HepG2 (cell line): Measurements from ENCODE around the gene COL9A2. TPM values are rescaled to one million over a fixed set of nuclear protein-coding genes. Genes with fewer than 3 reads are reported as not detected.

Experiments
- ATAC-seq: fragments of 200-7000 bp; cut with Tn5 transposase; 3 replicates; pipeline ENCODE4 v1.9.1; 2020; ENCODE audit warnings: mild to moderate bottlenecking, moderate library complexity
- BruUV-seq: library from RNA; stranded (reverse); fragments of 400-500 nt; replicated peaks from 2 replicates; lab custom pipeline; 2021; lab: Mats Ljungman, UMichigan
- CTCF ChIA-PET: fragments of 300-600 bp; formaldehyde crosslinking; extraction: SDS; loops from one replicate; lab custom pipeline; 2021; ENCODE audit warnings: low total read pairs, inconsistent platforms, low intra/inter-chr PET ratio; lab: Yijun Ruan, JAX
- POLR2A ChIA-PET: fragments of 350-600 bp; sonication (Branson Sonifier 250); formaldehyde crosslinking; loops from one replicate; lab custom pipeline; 2020; ENCODE audit warnings: antibody characterized with exemption, inconsistent platforms; lab: Yijun Ruan, JAX
- DNase-seq: peaks from one replicate; pipeline ENCODE4 v3.0.0-alpha.2; 2015; ENCODE audit warnings: low spot score
- FAIRE-seq: peaks from 3 replicates; lab custom pipeline; 2011; peaks lifted over from hg19 to GRCh38; lab: Jason Lieb, UNC
- H2AFZ ChIP-seq: one replicate; pipeline ENCODE4 v1.6.1; 2011; ENCODE audit warnings: low read length, inconsistent platforms
- H3K27ac ChIP-seq: fragments of 300-600 bp; 3 replicates; pipeline ENCODE4 v1.8.0; 2011; ENCODE audit warnings: mixed run types, mild to moderate bottlenecking, mixed read lengths, low read length, inconsistent platforms; ENCODE audit not compliant: insufficient read depth; ENCODE audit errors: extremely low read length
- H3K27me3 ChIP-seq, 2 experiments: fragments of 200-600 bp in 1 of 2; 2 replicates in 1 of 2; 3 replicates in 1 of 2; pipeline versions ENCODE4 v1.6.0 to v1.8.0; 2011; ENCODE audit warnings: low read length in 2 of 2, mild to moderate bottlenecking in 2 of 2, moderate library complexity in 2 of 2, inconsistent platforms in 1 of 2; ENCODE audit not compliant: insufficient read depth in 2 of 2, control insufficient read depth in 1 of 2
- H3K36me3 ChIP-seq, 2 experiments: fragments of 200-600 bp in 1 of 2; replicated peaks in 1 of 2; 2 replicates in 1 of 2; 3 replicates in 1 of 2; pipeline versions ENCODE4 v1.5.1 to v1.8.0; 2011; ENCODE audit warnings: low read length in 2 of 2, inconsistent platforms in 1 of 2; ENCODE audit not compliant: insufficient read depth in 2 of 2, control insufficient read depth in 1 of 2
- H3K4me1 ChIP-seq: 2 replicates; pipeline ENCODE4 v1.5.1; 2012; ENCODE audit warnings: low read length, inconsistent platforms; ENCODE audit not compliant: insufficient read depth
- H3K4me2 ChIP-seq: 2 replicates; pipeline ENCODE4 v1.6.0; 2011; ENCODE audit warnings: low read depth, low read length, inconsistent platforms
- H3K4me3 ChIP-seq, 3 experiments: fragments of 200-600 bp in 1 of 3; sonication (generic), shearing (Covaris generic) in 1 of 3; replicated peaks in 1 of 3; 2 replicates each; pipeline ENCODE4 v1.5.1; 2011 to 2016; ENCODE audit warnings: low read length in 3 of 3, inconsistent platforms in 2 of 3, low read depth in 2 of 3, mild to moderate bottlenecking in 2 of 3, control low read depth in 1 of 3, mixed read lengths in 1 of 3; ENCODE audit not compliant: insufficient read depth in 1 of 3
- H3K79me2 ChIP-seq: one replicate; pipeline ENCODE4 v1.6.1; 2011; ENCODE audit warnings: low read length, inconsistent platforms; ENCODE audit not compliant: insufficient read depth
- H3K9ac ChIP-seq: 2 replicates; pipeline ENCODE4 v1.6.0; 2011; ENCODE audit warnings: mild to moderate bottlenecking, low read depth, low read length, inconsistent platforms; ENCODE audit not compliant: insufficient read depth
- H3K9me3 ChIP-seq: 2 replicates; pipeline ENCODE4 v1.5.1; 2012; ENCODE audit warnings: mild to moderate bottlenecking, low read length
- H4K20me1 ChIP-seq: 2 replicates; pipeline ENCODE4 v1.6.0; 2011; ENCODE audit warnings: inconsistent platforms, mild to moderate bottlenecking, low read length, moderate library complexity; ENCODE audit not compliant: insufficient read depth
- GMEB2 ChIP-seq: IDR thresholded peaks from 2 replicates; pipeline ENCODE4 v1.6.1; 2016; ENCODE audit warnings: missing biosample characterization, missing genetic modification reagents, low read depth
- HNRNPL ChIP-seq: fragments of 200-400 bp; formaldehyde crosslinking; IDR thresholded peaks from 2 replicates; pipeline ENCODE4 v1.6.1; 2017; ENCODE audit warnings: mild to moderate bottlenecking, low read depth, low read length
- KLF12 ChIP-seq: sonication (generic); formaldehyde crosslinking; IDR thresholded peaks from 2 replicates; pipeline ENCODE4 v1.4.0; 2020; ENCODE audit warnings: missing genetic modification reagents, borderline replicate concordance
- KMT2A ChIP-seq: sonication (generic); formaldehyde crosslinking; IDR thresholded peaks from 2 replicates; pipeline ENCODE4 v1.4.0; 2020; ENCODE audit warnings: missing genetic modification reagents
- RFXANK ChIP-seq: IDR thresholded peaks from 2 replicates; pipeline ENCODE4 v1.6.1; 2016
- THAP7 ChIP-seq: sonication (generic); formaldehyde crosslinking; IDR thresholded peaks from 2 replicates; pipeline ENCODE4 v1.8.1; 2023; ENCODE audit warnings: mild to moderate bottlenecking, missing genetic modification reagents
- WGBS: methylation state at CpG from one replicate; pipeline ENCODE4 v1.1.6; 2017; ENCODE audit warnings: low lambda C conversion rate; 5-methylcytosine and 5-hydroxymethylcytosine counted together
- in situ Hi-C: cut with HindIII; loops from 2 replicates; pipeline ENCODE4 v1.10.0; 2017; ENCODE audit warnings: low pct_unique_long_range_greater_than_20kb; ENCODE audit not compliant: extremely low pct_ligation_motif_present
- intact Hi-C: fragments of 100-400 bp; cut with micrococcal nuclease; formaldehyde crosslinking; loops from one replicate; pipeline ENCODE4 v1.10.0; 2022; ENCODE audit not compliant: unreplicated experiment
- polyA plus RNA-seq, 8 experiments: library from polyadenylated mRNA; depleted of rRNA in 3 of 8; stranded (reverse) in 7 of 8; unstranded in 1 of 8; fragments of >200 nt; fragmentation: Illumina TruSeq in 4 of 8; extraction: Trizol in 4 of 8; gene quantifications; 2 replicates each; pipeline versions ENCODE4 v1.2.1 to v1.2.3, GENCODE V29; 2011 to 2016; ENCODE audit warnings: low read depth in 4 of 8, missing spikeins in 1 of 8, mixed read lengths in 1 of 8; ENCODE audit not compliant: insufficient read depth in 1 of 8
- total RNA-seq, 5 experiments: library from RNA; depleted of rRNA; stranded (reverse); fragments of >200 nt; fragmentation: Illumina TruSeq; extraction: Trizol; gene quantifications; 2 replicates each; pipeline ENCODE4 v1.2.3, GENCODE V29; 2016; ENCODE audit warnings: low read depth in 1 of 5

COL9A2 gene
- total and polyA plus RNA-seq, 2 of the 13 experiments (the other 11 are each of a cell fraction or from before 2014, with no cell fraction given), result 20.2 to 26.9 TPM

GRCh38 chr1:40310129-40310461, 7.0 kb downstream of the COL9A2 start:
- Histone ChIP-seq H3K9me3 (no peaks in the 10 kb centered on the region), H3K4me1 (peaks cover 30% of the 10 kb centered on the region), H3K79me2 (no peaks in the 10 kb centered on the region), H3K9ac (no peak overlapping the region), H2AFZ (no peak overlapping the region), H3K27ac (no peak overlapping the region), H3K4me2 (no peak overlapping the region), H3K27me3 (no peaks in the 10 kb centered on the region), H3K4me3 (no peak overlapping the region), H4K20me1 (no peaks in the 10 kb centered on the region), H3K36me3 (peaks cover 1 to 12% of the 10 kb centered on the region in 2 experiments; a peak in 1 of 5 replicates)
- ChIA-PET POLR2A (no interaction called here), CTCF (no interaction called here)
- no TSS peak for BruUV-seq
- ATAC-seq (no peak), DNase-seq (no peak), FAIRE-seq (no peak)
- TF ChIP-seq RFXANK (CRISPR knock-in tag) (no peak), KMT2A (no peak), HNRNPL (no peak), GMEB2 (CRISPR knock-in tag) (no peak), THAP7 (CRISPR knock-in tag) (no peak), KLF12 (no peak)
- intact Hi-C loops (loop anchor here (10.0 kb wide), 1 partner anchor 55 kb away; the partner anchor contains the start of gene ZMPSTE24), in situ Hi-C loops (no loop called here)
- WGBS, result 86% methylated on average over 1 of the region's 2 CpGs
